Activated CD8-positive, alpha-beta memory T cell treated with anti-CD3 and anti-CD28 coated beads for 36 hours (primary cell): ENCODE measurements around the gene EMB. TPM values are rescaled to one million over a fixed set of nuclear protein-coding genes. Genes with fewer than 3 reads are reported as not detected.

Source experiments
- CTCF ChIA-PET: fragments of 350-600 bp; sonication (Branson Sonifier 250); formaldehyde crosslinking; loops from one replicate; lab custom pipeline; 2021; ENCODE audit warnings: antibody characterized with exemption; lab: Charles Lee
- POLR2A ChIA-PET: fragments of 350-600 bp; sonication (Branson Sonifier 250); formaldehyde crosslinking; loops from one replicate; lab custom pipeline; 2021; ENCODE audit warnings: antibody characterized with exemption; lab: Charles Lee
- total RNA-seq, 2 experiments: library from RNA; stranded (reverse); gene quantifications; one replicate each; pipeline ENCODE4 v1.2.3, GENCODE V29; 2021

The EMB gene
- total RNA-seq, 2 experiments from 2014 or later: 100 to 107 TPM

DNA sequence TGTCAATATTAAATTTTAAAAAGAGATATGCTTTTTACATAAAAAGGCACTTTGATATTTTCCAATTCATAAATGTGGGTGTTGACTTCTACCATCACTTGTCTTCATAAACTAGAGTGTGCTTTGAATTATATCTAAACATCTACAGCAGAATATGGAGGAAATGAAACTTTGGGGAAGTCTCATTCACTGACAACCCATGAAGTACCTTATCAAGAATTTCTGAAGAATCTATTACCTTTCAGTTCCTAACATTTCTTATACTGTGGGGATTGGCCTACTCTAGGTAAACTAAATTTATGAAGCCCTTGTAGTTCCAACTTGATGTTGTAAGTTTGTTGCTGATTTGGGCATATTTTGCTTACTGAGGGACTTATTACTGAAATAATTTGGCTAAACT, 81.9 kb downstream of the EMB start:
- CTCF ChIA-PET: no interaction called here

DNA sequence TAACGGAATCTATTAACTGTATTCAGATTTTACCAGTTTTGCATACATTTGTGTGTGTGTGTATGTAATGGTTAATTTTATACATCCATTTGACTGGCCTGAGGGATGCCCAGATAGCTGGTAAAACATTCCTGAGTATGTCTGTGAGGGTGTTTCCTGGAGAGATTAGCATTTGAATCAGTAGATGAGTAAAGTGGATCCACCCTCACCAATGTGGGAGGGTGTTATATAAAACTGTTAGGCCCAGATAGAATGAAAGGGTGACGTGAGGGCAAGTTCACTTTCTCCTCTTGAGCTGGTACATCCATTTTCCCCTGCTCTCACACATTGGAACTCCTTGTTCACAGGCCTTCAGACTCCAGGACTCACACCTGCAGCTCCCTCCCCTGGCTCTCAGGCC, 88.7 kb downstream of the EMB start:
- ChIA-PET POLR2A (no interaction called here), CTCF (no interaction called here)

More for the DNA sequence above, 81.9 kb downstream of the EMB start:
- POLR2A ChIA-PET: no interaction called here

Other genes with a start within 250 kb of the EMB start
- 10 to 100 TPM; 41.1 to 42.1 TPM for gene PARP8, start 225.3 kb upstream of the EMB start, total RNA-seq